GM12801 (cell line): Measurements from ENCODE around the gene SND1.

Source experiments
- CTCF ChIP-seq: IDR thresholded peaks from one replicate; pipeline ENCODE4 v1.5.1; 2011; ENCODE audit warnings: control low read depth; ENCODE audit not compliant: insufficient read length; ENCODE audit errors: extremely low read depth

Gene SND1

GRCh38 chr7:127967281-127967680 is 315.3 kb downstream of the SND1 start:
- no peak for TF ChIP-seq CTCF

GRCh38 chr7:127968547-127968946 is 316.6 kb downstream of the SND1 start:
- TF ChIP-seq CTCF: no peak

GRCh38 chr7:127973832-127974231 is 321.8 kb downstream of the SND1 start:
- no peak for TF ChIP-seq CTCF

- no peak for TF ChIP-seq CTCF
Measured at GRCh38 chr7:127974446-127975035, 322.5 kb downstream of the SND1 start.

GRCh38 chr7:127976056-127976737 is 324.2 kb downstream of the SND1 start:
- TF ChIP-seq CTCF: no peak

- no peak for TF ChIP-seq CTCF
Measured at GRCh38 chr7:127976738-127977120, 324.7 kb downstream of the SND1 start.

- TF ChIP-seq CTCF: no peak
Measured at GRCh38 chr7:127978421-127978820, 326.4 kb downstream of the SND1 start.
